Cerebellar cortex (tissue), 1 donor: ENCODE results near the gene ZNF428.
"Not testable (repeated sequence)": the region's sequence is repeated elsewhere in the genome, so short reads cannot be mapped to it uniquely, and the experiment has no call there.

Experiments used
- DNase-seq: peaks from one replicate; pipeline ENCODE4 v3.0.0-alpha.2; 2015; ENCODE audit warnings: low spot score

Gene ZNF428

GRCh38 chr19:43639519-43640423, 20.3 kb upstream of the ZNF428 start, which contains the start of gene CADM4:
Gene CADM4, minus strand, starts transcription at chr19:43639850. Its CDS starts 60 bp downstream, at chr19:43639790.
- no peak for DNase-seq

GRCh38 chr19:43638995-43639518, 19.6 kb upstream of the ZNF428 start:
- no peak for DNase-seq

- DNase-seq, result peak; percentile 59
Observed at GRCh38 chr19:43638214-43638994, 19.0 kb upstream of the ZNF428 start.

GRCh38 chr19:43636121-43636683, 16.8 kb upstream of the ZNF428 start:
- DNase-seq, result no peak

- not testable (repeated sequence) for DNase-seq
Observed at GRCh38 chr19:43635561-43635940, 16.1 kb upstream of the ZNF428 start.

GRCh38 chr19:43634872-43635560, 15.6 kb upstream of the ZNF428 start:
- peak; percentile 77 for DNase-seq

- DNase-seq, result peak; percentile 90
Observed at GRCh38 chr19:43634506-43634871, 15.1 kb upstream of the ZNF428 start.

GRCh38 chr19:43634068-43634467, 14.6 kb upstream of the ZNF428 start:
- DNase-seq, result peak; percentile 51

GRCh38 chr19:43633520-43633919, 14.1 kb upstream of the ZNF428 start:
- DNase-seq, result no peak

- no peak for DNase-seq
Observed at GRCh38 chr19:43631491-43631890, 12.1 kb upstream of the ZNF428 start.

- no peak for DNase-seq
Observed at GRCh38 chr19:43628646-43629326, 9.4 kb upstream of the ZNF428 start.

GRCh38 chr19:43626838-43627237, 7.4 kb upstream of the ZNF428 start:
- no peak for DNase-seq

- DNase-seq, result no peak
Observed at GRCh38 chr19:43625918-43626579, 6.6 kb upstream of the ZNF428 start.

- DNase-seq, result no peak
Observed at GRCh38 chr19:43624933-43625332, 5.5 kb upstream of the ZNF428 start.

GRCh38 chr19:43623889-43624670, 4.7 kb upstream of the ZNF428 start:
- no peak for DNase-seq

- no peak for DNase-seq
Observed at GRCh38 chr19:43622956-43623355, 3.5 kb upstream of the ZNF428 start.

GRCh38 chr19:43622070-43622469, 2.6 kb upstream of the ZNF428 start:
- DNase-seq, result no peak

- DNase-seq, result peak; percentile 48
Observed at GRCh38 chr19:43620061-43621001, 902 bp upstream of the ZNF428 start.

GRCh38 chr19:43618921-43619261, 538 bp downstream of the ZNF428 start:
- DNase-seq, result no peak
